LNCaP clone FGC (cell line): ENCODE data around the gene PAQR9.

Experiments used
- DNase-seq: peaks from one replicate; pipeline ENCODE4 v3.0.0-alpha.2; 2011; ENCODE audit warnings: low read depth
- H3K4me3 ChIP-seq: 2 replicates; pipeline ENCODE4 v1.5.1; 2011; ENCODE audit warnings: mild to moderate bottlenecking, low read depth, low read length, control low read depth
- TF ChIP-seq, protein P1 (sequence below): IDR thresholded peaks from 2 replicates; pipeline ENCODE4 v1.5.1; 2012; ENCODE audit warnings: mild to moderate bottlenecking; ENCODE audit not compliant: control insufficient read depth, insufficient read depth; ENCODE audit errors: extremely low read depth

PAQR9 gene

DNA sequence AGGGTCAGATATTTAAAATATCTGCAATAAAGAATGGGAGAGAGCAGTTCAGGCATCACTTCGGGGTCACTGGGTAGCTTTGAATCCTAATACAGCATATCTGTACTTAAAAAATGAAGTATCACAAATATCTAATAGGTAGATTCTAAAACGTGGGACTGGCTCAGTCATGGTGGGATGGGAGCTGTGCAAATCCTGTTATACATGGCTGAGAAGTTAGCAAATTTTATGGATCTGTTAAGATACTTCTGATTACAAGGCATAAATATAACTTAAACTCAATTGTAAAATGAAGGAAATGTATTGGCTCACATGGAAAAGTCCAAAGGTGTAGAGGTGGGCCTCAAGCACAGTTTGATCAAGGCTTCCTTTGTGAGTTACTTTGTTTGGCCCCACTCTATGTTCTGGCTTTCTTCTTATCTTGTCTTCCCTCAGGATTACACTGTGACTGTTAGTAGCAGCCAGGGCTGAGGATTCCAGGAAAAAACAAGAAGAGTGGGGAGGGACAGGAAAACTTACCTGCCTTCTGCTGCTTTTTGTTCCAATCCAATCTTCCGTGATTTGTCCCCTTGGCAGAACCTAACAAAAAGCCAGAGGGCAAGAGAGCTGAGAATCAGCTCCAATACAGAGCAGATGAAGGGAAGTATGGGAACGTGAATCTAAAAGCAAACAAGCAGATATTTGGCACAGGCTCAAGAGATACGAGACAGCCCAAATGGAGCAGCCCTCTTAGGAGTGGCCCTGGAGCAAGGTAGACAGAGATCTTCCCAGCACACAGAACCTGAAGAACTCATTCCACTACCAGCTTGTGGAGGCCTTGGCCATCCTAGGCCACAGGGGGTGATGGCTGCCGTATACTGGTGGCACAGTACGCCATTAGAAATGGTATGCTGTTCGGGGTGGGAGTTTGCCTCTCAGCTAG lies 10.9 kb downstream of the PAQR9 start:
- H3K4me3 ChIP-seq: no peak overlapping the region
- TF ChIP-seq, protein P1, sequence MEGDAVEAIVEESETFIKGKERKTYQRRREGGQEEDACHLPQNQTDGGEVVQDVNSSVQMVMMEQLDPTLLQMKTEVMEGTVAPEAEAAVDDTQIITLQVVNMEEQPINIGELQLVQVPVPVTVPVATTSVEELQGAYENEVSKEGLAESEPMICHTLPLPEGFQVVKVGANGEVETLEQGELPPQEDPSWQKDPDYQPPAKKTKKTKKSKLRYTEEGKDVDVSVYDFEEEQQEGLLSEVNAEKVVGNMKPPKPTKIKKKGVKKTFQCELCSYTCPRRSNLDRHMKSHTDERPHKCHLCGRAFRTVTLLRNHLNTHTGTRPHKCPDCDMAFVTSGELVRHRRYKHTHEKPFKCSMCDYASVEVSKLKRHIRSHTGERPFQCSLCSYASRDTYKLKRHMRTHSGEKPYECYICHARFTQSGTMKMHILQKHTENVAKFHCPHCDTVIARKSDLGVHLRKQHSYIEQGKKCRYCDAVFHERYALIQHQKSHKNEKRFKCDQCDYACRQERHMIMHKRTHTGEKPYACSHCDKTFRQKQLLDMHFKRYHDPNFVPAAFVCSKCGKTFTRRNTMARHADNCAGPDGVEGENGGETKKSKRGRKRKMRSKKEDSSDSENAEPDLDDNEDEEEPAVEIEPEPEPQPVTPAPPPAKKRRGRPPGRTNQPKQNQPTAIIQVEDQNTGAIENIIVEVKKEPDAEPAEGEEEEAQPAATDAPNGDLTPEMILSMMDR: no peak
- no peak for DNase-seq

GRCh38 chr3:142951794-142952193 lies 11.7 kb downstream of the PAQR9 start:
- no peak for DNase-seq
- TF ChIP-seq, protein P1: no peak
- H3K4me3 ChIP-seq: no peak overlapping the region

GRCh38 chr3:142950972-142951371 lies 12.5 kb downstream of the PAQR9 start:
- TF ChIP-seq, protein P1: no peak
- H3K4me3 ChIP-seq: no peak overlapping the region
- no peak for DNase-seq

- TF ChIP-seq, protein P1: no peak
- H3K4me3 ChIP-seq: no peak overlapping the region
- no peak for DNase-seq
Measured at GRCh38 chr3:142947799-142948575, 15.5 kb downstream of the PAQR9 start.

DNA sequence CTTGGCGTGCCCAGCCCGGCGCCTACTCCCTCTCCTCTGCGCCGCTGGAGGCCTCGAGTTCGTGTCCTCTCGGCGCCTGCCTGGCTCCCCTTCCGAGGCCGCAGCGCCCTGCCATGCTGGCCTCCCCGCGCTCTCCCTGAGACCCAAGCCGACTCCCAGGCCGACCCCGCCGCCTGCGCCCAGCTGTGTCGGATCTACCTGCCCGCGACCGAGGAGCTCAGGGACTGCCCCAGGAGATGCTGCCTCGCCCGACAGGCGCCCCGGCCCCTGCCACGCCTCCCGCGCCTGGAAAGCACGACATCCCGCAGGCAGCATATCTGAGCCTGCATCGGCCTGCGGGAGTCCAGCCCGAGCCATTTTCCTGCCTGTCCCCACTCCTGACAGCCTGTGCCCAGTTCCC lies 16.1 kb downstream of the PAQR9 start:
- TF ChIP-seq, protein P1: no peak
- H3K4me3 ChIP-seq: no peak overlapping the region
- DNase-seq: no peak

DNA sequence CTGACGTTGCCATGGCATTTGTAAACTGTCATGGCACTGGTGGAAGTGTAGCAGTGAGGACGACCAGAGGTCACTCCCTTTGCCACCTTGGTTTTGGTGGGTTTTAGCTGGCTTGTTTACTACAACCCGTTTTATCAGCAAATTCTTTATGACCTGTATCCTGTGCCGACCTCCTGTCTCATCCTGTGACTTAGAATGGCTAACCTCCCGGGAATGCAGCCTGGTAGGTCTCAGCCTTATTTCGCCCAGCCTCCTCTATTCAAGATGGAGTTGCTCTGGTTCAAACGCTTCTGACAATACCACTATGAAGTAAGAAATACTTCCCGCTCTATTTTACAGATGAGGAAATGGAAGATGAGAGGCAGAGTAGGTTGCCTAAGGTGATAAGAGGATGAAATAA lies 16.6 kb downstream of the PAQR9 start:
- no peak overlapping the region for H3K4me3 ChIP-seq
- DNase-seq: no peak
- TF ChIP-seq, protein P1: no peak

DNA sequence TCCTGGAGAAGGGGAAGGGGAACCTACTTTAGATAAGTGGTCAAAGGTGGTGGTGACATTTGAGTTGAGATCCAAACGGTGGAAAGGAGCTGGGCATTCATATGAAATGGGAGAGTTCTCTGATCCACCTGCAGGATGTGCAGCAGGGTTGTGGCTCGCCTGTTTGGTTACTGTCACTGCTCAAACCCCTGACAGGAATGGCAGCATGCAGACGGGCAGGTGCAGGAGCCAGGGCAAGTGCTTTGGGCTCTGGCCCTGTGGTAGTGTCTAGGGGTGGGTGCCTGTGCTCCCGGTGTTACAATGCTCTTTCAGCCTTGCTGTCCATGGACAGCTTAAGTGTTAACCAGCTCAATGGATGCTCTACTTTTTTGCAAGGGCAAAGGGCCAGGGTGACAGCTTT lies 18.5 kb downstream of the PAQR9 start:
- H3K4me3 ChIP-seq: no peak overlapping the region
- DNase-seq: no peak
- TF ChIP-seq, protein P1: no peak
